Endothelial cell (in vitro differentiated cells): ENCODE data around the gene UBAC2. TPM values are rescaled to one million over a fixed set of nuclear protein-coding genes. Genes with fewer than 3 reads are reported as not detected.

Experiments used
- DNase-seq: peaks from one replicate; pipeline ENCODE4 v3.0.0; 2021; ENCODE audit warnings: low spot score
- H3K27ac Mint-ChIP-seq: one replicate; pipeline ENCODE4 v1.8.0; 2021; ENCODE audit warnings: mixed read lengths, inconsistent platforms; ENCODE audit not compliant: unreplicated experiment
- H3K27me3 Mint-ChIP-seq: one replicate; pipeline ENCODE4 v1.8.0; 2021; ENCODE audit warnings: mild to moderate bottlenecking, moderate library complexity, mixed read lengths, inconsistent platforms; ENCODE audit not compliant: unreplicated experiment
- H3K36me3 Mint-ChIP-seq: one replicate; pipeline ENCODE4 v1.8.0; 2021; ENCODE audit warnings: mild to moderate bottlenecking, low read depth, mixed read lengths, inconsistent platforms; ENCODE audit not compliant: unreplicated experiment
- H3K4me1 Mint-ChIP-seq: one replicate; pipeline ENCODE4 v1.8.0; 2021; ENCODE audit warnings: mild to moderate bottlenecking, mixed read lengths, inconsistent platforms; ENCODE audit not compliant: unreplicated experiment
- H3K4me3 Mint-ChIP-seq: one replicate; pipeline ENCODE4 v1.8.0; 2021; ENCODE audit warnings: mild to moderate bottlenecking, mixed read lengths, inconsistent platforms; ENCODE audit not compliant: unreplicated experiment
- H3K9me3 Mint-ChIP-seq: one replicate; pipeline ENCODE4 v1.8.0; 2021; ENCODE audit warnings: mixed read lengths, inconsistent platforms; ENCODE audit not compliant: unreplicated experiment
- total RNA-seq: library from RNA; stranded (reverse); fragmentation: NEBNext Ultra II Directional; extraction: Animal tissue kit (Norgen Biotek cat#: 25700); gene quantifications from one replicate; pipeline ENCODE4 v1.2.1, GENCODE V29; 2021; ENCODE audit not compliant: unreplicated experiment
- TF ChIP-seq, protein P1 (sequence below): fragments of 200-600 bp; sonication (generic); IDR thresholded peaks from one replicate; pipeline ENCODE4 v1.5.0; 2021; ENCODE audit warnings: antibody characterized with exemption; ENCODE audit not compliant: unreplicated experiment

UBAC2 gene
- total RNA-seq, 1 donor from 2014 or later: 58.6 TPM

DNA sequence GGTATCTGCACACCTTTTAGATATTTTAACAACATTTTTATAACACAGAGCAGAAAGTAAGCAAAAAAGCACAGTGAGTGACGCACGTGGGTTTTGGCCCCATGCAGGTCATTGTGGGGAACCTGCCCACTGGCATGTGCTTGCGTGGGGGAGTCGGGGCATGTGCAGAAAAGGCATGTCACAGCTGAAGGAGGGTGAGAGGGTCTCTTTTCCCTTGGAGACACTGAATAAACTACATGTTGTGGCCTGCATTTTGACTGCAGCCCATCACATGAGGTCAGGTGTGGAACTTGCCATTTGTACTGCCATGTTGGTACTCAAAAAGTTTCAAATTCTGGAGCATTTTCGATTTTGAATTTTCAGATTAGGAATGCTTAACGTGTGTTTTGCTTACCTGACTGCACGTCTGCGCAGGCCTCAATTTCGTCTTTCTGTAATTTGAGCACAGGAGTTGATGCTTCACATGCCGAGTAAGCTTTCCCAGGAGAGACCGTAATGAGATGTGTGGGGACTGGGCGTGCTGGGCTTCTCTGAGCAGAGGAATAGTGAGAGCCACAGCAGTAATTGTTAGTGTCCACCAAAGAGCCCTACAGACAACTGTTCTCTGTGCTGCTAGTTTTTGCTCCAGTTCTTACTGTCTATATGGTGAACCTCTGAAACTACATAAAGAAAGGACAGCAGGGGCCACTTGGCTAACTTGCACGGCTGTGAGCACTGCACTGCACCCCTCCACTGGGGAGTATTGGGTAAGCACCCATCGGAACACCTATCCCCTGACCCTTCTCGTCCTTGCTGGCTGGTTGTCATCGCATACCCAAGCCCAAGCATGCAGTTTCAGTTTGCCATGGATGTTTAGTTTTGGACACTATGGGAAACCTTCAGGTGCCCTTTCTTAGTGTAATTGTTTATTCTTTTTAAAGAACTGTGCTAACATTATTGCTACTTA is 179.5 kb downstream of the UBAC2 start:
- no peak overlapping the region for H3K27ac Mint-ChIP-seq
- H3K27me3 Mint-ChIP-seq: no peaks in the 10 kb centered on the region
- H3K4me3 Mint-ChIP-seq: peak overlapping the region; percentile 42
- peaks cover 3% of the 10 kb centered on the region for H3K4me1 Mint-ChIP-seq
- peaks cover 11% of the 10 kb centered on the region for H3K36me3 Mint-ChIP-seq
- H3K9me3 Mint-ChIP-seq: no peaks in the 10 kb centered on the region
- TF ChIP-seq, protein P1, sequence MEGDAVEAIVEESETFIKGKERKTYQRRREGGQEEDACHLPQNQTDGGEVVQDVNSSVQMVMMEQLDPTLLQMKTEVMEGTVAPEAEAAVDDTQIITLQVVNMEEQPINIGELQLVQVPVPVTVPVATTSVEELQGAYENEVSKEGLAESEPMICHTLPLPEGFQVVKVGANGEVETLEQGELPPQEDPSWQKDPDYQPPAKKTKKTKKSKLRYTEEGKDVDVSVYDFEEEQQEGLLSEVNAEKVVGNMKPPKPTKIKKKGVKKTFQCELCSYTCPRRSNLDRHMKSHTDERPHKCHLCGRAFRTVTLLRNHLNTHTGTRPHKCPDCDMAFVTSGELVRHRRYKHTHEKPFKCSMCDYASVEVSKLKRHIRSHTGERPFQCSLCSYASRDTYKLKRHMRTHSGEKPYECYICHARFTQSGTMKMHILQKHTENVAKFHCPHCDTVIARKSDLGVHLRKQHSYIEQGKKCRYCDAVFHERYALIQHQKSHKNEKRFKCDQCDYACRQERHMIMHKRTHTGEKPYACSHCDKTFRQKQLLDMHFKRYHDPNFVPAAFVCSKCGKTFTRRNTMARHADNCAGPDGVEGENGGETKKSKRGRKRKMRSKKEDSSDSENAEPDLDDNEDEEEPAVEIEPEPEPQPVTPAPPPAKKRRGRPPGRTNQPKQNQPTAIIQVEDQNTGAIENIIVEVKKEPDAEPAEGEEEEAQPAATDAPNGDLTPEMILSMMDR: no peak
- no peak for DNase-seq

DNA sequence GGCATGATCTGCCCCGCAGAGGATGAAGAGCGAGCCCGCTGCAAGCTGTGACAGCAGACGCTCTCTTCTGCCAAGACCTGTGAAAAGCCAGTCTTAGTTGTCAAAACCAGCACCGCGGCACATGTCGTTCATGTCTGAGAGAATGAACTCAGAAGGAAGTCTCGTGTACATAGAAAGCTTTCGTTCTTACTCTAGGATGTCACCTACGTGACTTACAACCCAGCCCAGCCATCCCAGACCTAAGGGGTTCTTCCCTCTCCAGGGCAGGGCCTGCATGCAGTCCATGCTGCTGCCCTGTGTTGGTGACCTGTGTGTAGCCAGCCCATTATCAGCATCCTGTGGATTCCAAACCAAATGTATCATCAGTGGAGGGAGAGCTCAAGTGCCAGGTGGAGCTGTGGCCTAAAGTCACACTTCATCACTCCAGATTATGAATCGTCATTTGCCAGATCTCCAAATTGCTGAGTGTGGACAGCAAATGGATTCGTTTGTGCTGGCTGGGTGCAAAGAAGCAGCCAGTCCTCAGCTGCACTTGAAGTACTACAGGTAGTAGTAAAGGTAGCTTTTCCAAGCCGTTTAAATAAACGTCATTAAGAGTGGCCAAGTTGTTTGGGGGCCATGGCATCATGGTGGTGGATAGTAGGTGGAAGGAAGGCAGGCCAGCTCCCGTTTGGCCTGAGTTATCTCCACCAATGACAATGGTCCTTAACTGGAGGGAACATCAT is 180.4 kb downstream of the UBAC2 start:
- H3K27me3 Mint-ChIP-seq: no peaks in the 10 kb centered on the region
- peaks cover 11% of the 10 kb centered on the region for H3K36me3 Mint-ChIP-seq
- peaks cover 3% of the 10 kb centered on the region for H3K4me1 Mint-ChIP-seq
- no peak overlapping the region for H3K27ac Mint-ChIP-seq
- no peaks in the 10 kb centered on the region for H3K9me3 Mint-ChIP-seq
- H3K4me3 Mint-ChIP-seq: no peak overlapping the region
- no peak for DNase-seq
- TF ChIP-seq, protein P1: no peak

DNA sequence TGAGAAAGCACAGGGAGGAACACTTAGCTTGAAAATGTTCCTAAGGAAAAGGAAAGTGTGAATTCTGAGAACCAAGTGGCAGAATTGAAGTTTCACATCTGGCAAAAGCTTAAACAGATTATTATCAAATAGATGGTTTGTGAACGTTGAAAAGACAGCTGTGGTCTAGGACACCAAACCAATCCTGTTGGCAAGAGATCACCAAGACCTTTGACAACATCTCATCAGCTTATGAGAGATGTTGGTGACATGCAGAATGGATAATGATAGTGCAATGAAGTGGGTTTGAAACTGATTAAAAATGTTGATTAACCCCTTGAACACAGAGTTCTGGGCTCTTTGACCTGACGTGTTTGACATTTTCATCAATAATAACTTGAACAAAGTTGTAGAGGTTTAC is 181.1 kb downstream of the UBAC2 start:
- Mint-ChIP-seq H3K4me1 (peaks cover 2% of the 10 kb centered on the region), H3K9me3 (no peaks in the 10 kb centered on the region), H3K4me3 (no peak overlapping the region), H3K36me3 (peaks cover 11% of the 10 kb centered on the region), H3K27ac (no peak overlapping the region), H3K27me3 (no peaks in the 10 kb centered on the region)
- TF ChIP-seq, protein P1: no peak
- DNase-seq: no peak

DNA sequence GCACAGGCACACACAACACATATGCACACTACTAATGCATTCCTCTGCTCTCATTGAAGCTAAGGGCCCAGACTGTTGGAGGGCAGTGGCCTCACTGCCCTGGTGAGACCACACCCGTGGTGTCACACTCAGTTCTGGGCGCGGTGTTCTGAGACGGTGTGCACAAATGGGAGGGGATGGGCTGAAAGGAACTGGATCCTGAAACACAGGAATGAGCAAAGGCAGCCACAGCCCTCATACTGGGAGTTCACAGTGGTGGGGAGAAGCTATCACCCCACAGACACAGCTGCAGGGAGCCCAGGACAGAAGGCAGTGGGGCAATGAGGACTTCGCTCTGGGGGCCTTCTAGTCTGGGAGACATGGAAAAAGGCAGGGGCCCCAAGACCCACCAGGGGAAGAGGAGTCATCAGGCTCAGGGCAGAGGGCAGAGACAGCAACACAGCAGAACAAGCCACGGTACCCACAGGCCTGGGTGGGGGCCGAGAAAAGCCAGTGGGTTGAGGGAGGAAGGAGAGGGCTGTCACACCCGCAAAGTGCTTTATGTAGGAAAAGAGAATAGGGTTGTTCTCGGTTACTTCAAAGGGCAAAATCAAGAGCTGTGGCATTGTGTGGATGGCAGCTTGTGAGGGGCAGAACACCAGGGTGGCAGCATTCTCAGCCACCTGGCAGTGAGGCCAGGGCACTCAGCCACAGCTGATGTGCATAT is 181.9 kb downstream of the UBAC2 start:
- no peaks in the 10 kb centered on the region for H3K9me3 Mint-ChIP-seq
- no peak for DNase-seq
- no peaks in the 10 kb centered on the region for H3K4me1 Mint-ChIP-seq
- peaks cover 11% of the 10 kb centered on the region for H3K36me3 Mint-ChIP-seq
- no peak overlapping the region for H3K4me3 Mint-ChIP-seq
- no peak overlapping the region for H3K27ac Mint-ChIP-seq
- H3K27me3 Mint-ChIP-seq: no peaks in the 10 kb centered on the region
- TF ChIP-seq, protein P1: no peak
